Measurements from ENCODE around the gene CREB3L1. TPM values are rescaled to one million over a fixed set of nuclear protein-coding genes. Genes with fewer than 3 reads are reported as not detected.

Gene CREB3L1
- total RNA-seq, 6 experiments from 2014 or later = 0.07 to 0.37 (median 0.24) TPM

DNA sequence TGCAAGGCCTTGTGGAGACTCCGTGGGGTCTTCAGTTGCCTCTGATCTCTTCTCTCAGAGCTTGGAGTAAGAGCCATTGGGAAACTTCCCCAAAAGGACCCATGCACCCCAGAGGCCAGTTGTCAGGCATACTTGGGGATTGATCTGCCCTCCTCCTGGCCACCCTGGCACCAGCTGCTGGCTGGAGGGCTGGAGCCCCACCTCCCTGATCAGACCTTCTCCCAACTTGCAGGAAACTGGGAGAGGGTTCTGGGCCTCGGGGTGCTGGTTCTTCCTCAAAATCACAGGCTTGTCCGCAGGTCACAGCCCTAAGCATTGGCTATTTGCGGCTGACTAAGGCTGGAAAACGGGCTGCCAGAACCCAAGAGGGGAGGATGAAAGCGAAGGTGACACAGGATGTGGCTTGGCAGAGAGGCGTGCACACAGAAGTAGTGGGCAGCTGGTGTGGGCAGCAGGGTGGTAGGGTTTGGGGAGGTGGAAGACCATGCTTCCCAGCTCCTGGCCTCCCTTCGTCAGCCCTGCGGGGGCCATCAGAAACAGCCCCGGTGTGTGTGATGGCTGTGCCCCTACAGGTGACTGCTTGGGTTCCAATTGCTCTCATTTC, 68.5 kb downstream of the CREB3L1 start:
- no peaks in the 10 kb centered on the region for H3K27me3 ChIP-seq
- TF ChIP-seq POLR2A (IDR thresholded peaks at IDR 0.05) = no peak
- TF ChIP-seq, protein P1, sequence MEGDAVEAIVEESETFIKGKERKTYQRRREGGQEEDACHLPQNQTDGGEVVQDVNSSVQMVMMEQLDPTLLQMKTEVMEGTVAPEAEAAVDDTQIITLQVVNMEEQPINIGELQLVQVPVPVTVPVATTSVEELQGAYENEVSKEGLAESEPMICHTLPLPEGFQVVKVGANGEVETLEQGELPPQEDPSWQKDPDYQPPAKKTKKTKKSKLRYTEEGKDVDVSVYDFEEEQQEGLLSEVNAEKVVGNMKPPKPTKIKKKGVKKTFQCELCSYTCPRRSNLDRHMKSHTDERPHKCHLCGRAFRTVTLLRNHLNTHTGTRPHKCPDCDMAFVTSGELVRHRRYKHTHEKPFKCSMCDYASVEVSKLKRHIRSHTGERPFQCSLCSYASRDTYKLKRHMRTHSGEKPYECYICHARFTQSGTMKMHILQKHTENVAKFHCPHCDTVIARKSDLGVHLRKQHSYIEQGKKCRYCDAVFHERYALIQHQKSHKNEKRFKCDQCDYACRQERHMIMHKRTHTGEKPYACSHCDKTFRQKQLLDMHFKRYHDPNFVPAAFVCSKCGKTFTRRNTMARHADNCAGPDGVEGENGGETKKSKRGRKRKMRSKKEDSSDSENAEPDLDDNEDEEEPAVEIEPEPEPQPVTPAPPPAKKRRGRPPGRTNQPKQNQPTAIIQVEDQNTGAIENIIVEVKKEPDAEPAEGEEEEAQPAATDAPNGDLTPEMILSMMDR (IDR thresholded peaks at IDR 0.05) = no peak
- WGBS (ENCODE audit: insufficient coverage, low coverage, low lambda C conversion rate, missing lambda C conversion rate) = 49% methylated on average over 5 of the region's 10 CpGs
- no peaks in the 10 kb centered on the region for H3K9me3 ChIP-seq
- H3K4me1 ChIP-seq = peaks cover 0 to 14% (median 5%) of the 10 kb centered on the region in 4 donors
- peak overlapping the region; percentile 13 to 71 (median 38) for H3K4me3 ChIP-seq
- intact Hi-C loops (cut with DNase I) = no loop called here
- peak overlapping the region; percentile 36 to 63 (median 49) for H3K27ac ChIP-seq
- H3K36me3 ChIP-seq = no peaks in the 10 kb centered on the region
- no peak for ATAC-seq
- DNase-seq = no peak

GRCh38 chr11:46346886-46347636, 69.6 kb downstream of the CREB3L1 start, which contains the start of gene DGKZ:
TSS of gene DGKZ (plus strand) at chr11:46347463. CDS start at chr11:46347660, 197 bp downstream.
- Histone ChIP-seq H3K27me3 (no peaks in the 10 kb centered on the region), H3K27ac (peak within 1 kb of the TSS in 2 of 3 donors; percentile 10 to 63), H3K4me3 (peak within 1 kb of the TSS; percentile 71 to 82 (median 75)), H3K4me1 (peaks cover 0 to 14% (median 5%) of the 10 kb centered on the region in 4 donors), H3K36me3 (no peaks in the 10 kb centered on the region), H3K9me3 (no peaks in the 10 kb centered on the region)
- TF ChIP-seq, protein P1 (IDR thresholded peaks at IDR 0.05) = peak; percentile 69 to 100 (median 86)
- TF ChIP-seq POLR2A (IDR thresholded peaks at IDR 0.05) = peak; percentile 50
- DNase-seq (peak; percentile 88 to 91 (median 90)), ATAC-seq (peak; percentile 86 to 94 (median 90))
- intact Hi-C loops (cut with DNase I) = no loop called here
- WGBS (ENCODE audit: insufficient coverage, low coverage, low lambda C conversion rate, missing lambda C conversion rate) = 42% methylated on average over 9 of the region's 80 CpGs

DNA sequence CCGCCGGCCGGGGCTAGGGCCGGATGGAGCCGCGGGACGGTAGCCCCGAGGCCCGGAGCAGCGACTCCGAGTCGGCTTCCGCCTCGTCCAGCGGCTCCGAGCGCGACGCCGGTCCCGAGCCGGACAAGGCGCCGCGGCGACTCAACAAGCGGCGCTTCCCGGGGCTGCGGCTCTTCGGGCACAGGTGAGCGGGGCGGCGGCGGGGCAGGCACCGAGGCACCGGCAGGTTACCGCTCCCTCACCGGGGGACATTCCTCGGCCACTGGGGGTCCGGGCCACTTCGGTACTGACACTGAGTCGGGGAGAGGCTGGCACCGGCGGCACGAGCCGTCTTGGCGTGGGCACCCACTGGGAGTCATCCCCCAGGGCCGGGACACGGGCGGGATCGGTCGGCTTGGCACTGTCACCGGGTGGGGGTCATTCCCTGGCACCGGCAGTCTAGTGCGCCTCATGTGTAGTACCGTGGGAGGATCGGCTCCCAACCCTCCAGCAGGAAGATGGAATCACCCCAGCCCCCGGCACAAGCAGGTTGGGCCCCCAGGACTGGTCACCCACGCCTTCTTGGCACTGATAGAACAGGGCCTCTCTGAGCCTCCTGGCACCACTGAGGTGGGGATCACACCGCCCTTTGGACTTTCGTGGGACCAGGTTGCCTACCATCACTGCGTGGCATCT, 70.3 kb downstream of the CREB3L1 start:
- H3K4me1 ChIP-seq = peaks cover 0 to 14% (median 5%) of the 10 kb centered on the region in 4 donors
- 0% methylated on average over 14 of the region's 63 CpGs for WGBS (ENCODE audit: insufficient coverage, low coverage, low lambda C conversion rate, missing lambda C conversion rate)
- H3K9me3 ChIP-seq = no peaks in the 10 kb centered on the region
- peak; percentile 52 to 70 (median 64) for DNase-seq
- peak overlapping the region; percentile 71 to 82 (median 75) for H3K4me3 ChIP-seq
- ATAC-seq = peak in 1 of 4 donors; percentile 1
- H3K27ac ChIP-seq = peak overlapping the region in 1 of 3 donors; percentile 12
- H3K36me3 ChIP-seq = no peaks in the 10 kb centered on the region
- intact Hi-C loops (cut with DNase I) = no loop called here
- H3K27me3 ChIP-seq = no peaks in the 10 kb centered on the region
- TF ChIP-seq POLR2A (IDR thresholded peaks at IDR 0.05) = no peak
- TF ChIP-seq, protein P1 (IDR thresholded peaks at IDR 0.05) = no peak

DNA sequence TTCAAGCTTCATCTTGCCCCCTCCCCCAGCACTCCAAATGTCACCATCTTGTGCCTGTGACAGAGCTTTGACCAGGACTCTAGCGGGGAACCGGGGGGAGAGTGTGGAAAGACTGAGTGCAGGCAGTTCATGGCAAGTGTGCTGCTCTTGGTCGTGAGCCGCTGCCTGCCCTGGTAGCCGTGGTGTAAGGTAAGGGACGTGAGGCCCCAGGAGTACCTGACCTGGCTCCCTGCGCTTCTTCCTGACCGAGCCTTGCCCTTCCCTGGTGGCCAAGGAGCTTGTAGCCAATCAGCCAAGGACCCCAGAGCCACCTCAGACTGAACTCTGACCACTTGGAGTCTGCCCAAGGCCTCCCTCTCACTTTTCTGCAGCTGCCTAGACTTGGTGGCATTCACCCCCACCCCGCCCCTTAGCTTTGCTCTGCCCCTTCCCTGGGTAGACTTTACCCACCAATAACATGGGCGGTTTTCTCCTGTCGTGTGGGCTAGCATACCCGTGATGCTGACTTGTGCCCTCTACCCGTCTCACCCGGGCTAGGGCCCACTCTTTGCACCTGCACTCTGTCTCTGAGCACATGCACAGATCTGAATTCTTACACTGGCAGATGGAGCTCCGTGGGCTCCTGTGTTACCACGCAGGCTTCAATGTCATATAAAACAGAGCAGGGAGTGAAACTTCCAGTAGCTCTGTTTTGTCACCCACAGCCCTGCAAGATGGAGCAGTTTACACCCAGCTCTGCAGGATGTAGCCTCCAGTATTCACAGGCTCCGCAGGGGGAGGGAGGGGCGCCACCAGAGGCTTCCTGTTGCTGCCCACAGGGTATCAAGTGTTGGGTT, 71.3 kb downstream of the CREB3L1 start:
- Histone ChIP-seq H3K27ac (peak overlapping the region in 1 of 3 donors; percentile 13), H3K4me3 (peak overlapping the region; percentile 71 to 82 (median 75)), H3K4me1 (peaks cover 0 to 14% (median 5%) of the 10 kb centered on the region in 4 donors), H3K9me3 (no peaks in the 10 kb centered on the region), H3K27me3 (no peaks in the 10 kb centered on the region), H3K36me3 (no peaks in the 10 kb centered on the region)
- 34% methylated on average over 12 of the region's 18 CpGs for WGBS (ENCODE audit: insufficient coverage, low coverage, low lambda C conversion rate, missing lambda C conversion rate)
- DNase-seq (no peak), ATAC-seq (no peak)
- intact Hi-C loops (cut with DNase I) = no loop called here
- TF ChIP-seq POLR2A (IDR thresholded peaks at IDR 0.05) = no peak
- TF ChIP-seq, protein P1 (IDR thresholded peaks at IDR 0.05) = no peak

Measured in right lobe of liver (tissue), 6 donors.